OCI-LY7 (cell line): ENCODE measurements around the gene METAP1D. TPM values are rescaled to one million over a fixed set of nuclear protein-coding genes. Genes with fewer than 3 reads are reported as not detected.

ENCODE experiments used
- BruUV-seq: library from RNA; stranded (reverse); fragments of 400-500 nt; replicated peaks from 2 replicates; lab custom pipeline; 2021; lab: Mats Ljungman, UMichigan
- CTCF ChIA-PET: fragments of 300-600 bp; sonication (Branson Sonifier 250); formaldehyde crosslinking; loops from one replicate; lab custom pipeline; 2022; ENCODE audit warnings: antibody characterized with exemption; ENCODE audit not compliant: unreplicated experiment; lab: Charles Lee
- POLR2A ChIA-PET: fragments of 300-600 bp; sonication (Branson Sonifier 250); formaldehyde crosslinking; loops from one replicate; lab custom pipeline; 2022; ENCODE audit warnings: antibody characterized with exemption; lab: Charles Lee
- DNase-seq: peaks from one replicate; pipeline ENCODE4 v3.0.0-alpha.2; 2015; ENCODE audit warnings: low spot score
- H2AFZ ChIP-seq: fragments of 200-600 bp; sonication (generic), shearing (Covaris generic); 2 replicates; pipeline ENCODE4 v1.6.1; 2014; ENCODE audit warnings: mild to moderate bottlenecking, antibody characterized with exemption, low read length, moderate library complexity
- H3K27ac ChIP-seq: fragments of 200-600 bp; sonication (generic); 2 replicates; pipeline ENCODE4 v1.5.1; 2014; ENCODE audit warnings: mixed run types, low read depth, mild to moderate bottlenecking, moderate library complexity, low read length, inconsistent platforms; ENCODE audit not compliant: poor library complexity, severe bottlenecking
- H3K36me3 ChIP-seq: fragments of 200-600 bp; sonication (generic); 2 replicates; pipeline ENCODE4 v1.6.1; 2014; ENCODE audit warnings: mild to moderate bottlenecking, antibody characterized with exemption, low read length, moderate library complexity, mixed read lengths; ENCODE audit not compliant: insufficient read depth
- H3K4me1 ChIP-seq: fragments of 200-600 bp; sonication (generic); 2 replicates; pipeline ENCODE4 v1.5.1; 2014; ENCODE audit warnings: mild to moderate bottlenecking, low read length; ENCODE audit not compliant: insufficient read depth, poor library complexity, severe bottlenecking
- H3K4me2 ChIP-seq: fragments of 200-600 bp; sonication (generic); 2 replicates; pipeline ENCODE4 v1.6.1; 2014; ENCODE audit warnings: mild to moderate bottlenecking, low read length
- H3K4me3 ChIP-seq: fragments of 200-600 bp; sonication (generic); 2 replicates; pipeline ENCODE4 v1.5.1; 2014; ENCODE audit warnings: mild to moderate bottlenecking, low read depth, low read length; ENCODE audit not compliant: poor library complexity, severe bottlenecking
- H3K79me2 ChIP-seq: fragments of 200-600 bp; sonication (generic); 2 replicates; pipeline ENCODE4 v1.6.1; 2016; ENCODE audit warnings: low read depth, mild to moderate bottlenecking, low read length, moderate library complexity, mixed read lengths; ENCODE audit not compliant: insufficient read depth
- H3K9me2 ChIP-seq: fragments of 200-600 bp; sonication (generic); 2 replicates; pipeline ENCODE4 v1.6.1; 2016; ENCODE audit warnings: mild to moderate bottlenecking, low read length, mixed read lengths; ENCODE audit not compliant: insufficient read depth
- H3K9me3 ChIP-seq: fragments of 200-600 bp; sonication (generic); 2 replicates; pipeline ENCODE4 v1.6.1; 2014; ENCODE audit warnings: mild to moderate bottlenecking, mixed run types, low read length, mixed read lengths
- H4K20me1 ChIP-seq: fragments of 200-600 bp; sonication (generic); 2 replicates; pipeline ENCODE4 v1.6.1; 2014; ENCODE audit warnings: mild to moderate bottlenecking, antibody characterized with exemption, low read length, moderate library complexity, mixed read lengths; ENCODE audit not compliant: insufficient read depth
- CTCF ChIP-seq: fragments of 200-600 bp; sonication (generic); conservative IDR thresholded peaks from 2 replicates; pipeline ENCODE4 v1.5.1; 2014; ENCODE audit warnings: mild to moderate bottlenecking, antibody characterized with exemption, low read length, moderate library complexity, mixed read lengths
- EZH2phosphoT487 ChIP-seq: fragments of 200-600 bp; sonication (generic); IDR thresholded peaks from 2 replicates; pipeline ENCODE4 v1.6.1; 2018; ENCODE audit warnings: low read depth, borderline replicate concordance, mild to moderate bottlenecking, mixed run types, antibody characterized with exemption, low read length, moderate library complexity, mixed read lengths
- intact Hi-C: fragments of 100-400 bp; cut with micrococcal nuclease; formaldehyde crosslinking; loops from one replicate; pipeline ENCODE4 v1.10.0; 2022; ENCODE audit not compliant: unreplicated experiment
- total RNA-seq, 2 experiments: library from RNA; depleted of rRNA in 1 of 2; stranded (reverse); fragments of >200 nt in 1 of 2; shearing (Covaris generic) in 1 of 2; gene quantifications; 2 replicates each; pipeline ENCODE4 v1.2.3, GENCODE V29; 2014 to 2022

Gene METAP1D
- total RNA-seq, 2 experiments from 2014 or later, result 11.0 to 11.8 TPM

- POLR2A ChIA-PET, result interaction anchor here (1.0 kb wide), 1 partner anchor 442 kb away, joined by 3 read pairs; no protein-coding TSS in a partner anchor
- peak; percentile 14 for DNase-seq
- H2AFZ ChIP-seq, result peak overlapping the region; percentile 34; the same call in 1 of the 2 replicates
These were observed 96.3 kb downstream of the METAP1D start for GRCh38 chr2:172095905-172096625.

GRCh38 chr2:172096626-172097547 lies 97.1 kb downstream of the METAP1D start:
- no peak for DNase-seq
- ChIA-PET POLR2A (interaction anchor here (0.6 kb wide), 1 partner anchor 345 kb away, joined by 3 read pairs; no protein-coding TSS in a partner anchor), CTCF (no interaction called here)
- Histone ChIP-seq H3K79me2 (no peaks in the 10 kb centered on the region), H3K9me2 (no peaks in the 10 kb centered on the region), H3K4me2 (no peak overlapping the region; the same call in 1 of the 2 replicates), H2AFZ (no peak overlapping the region), H3K27ac (no peak overlapping the region), H3K4me1 (peaks cover 5% of the 10 kb centered on the region), H3K36me3 (no peaks in the 10 kb centered on the region), H4K20me1 (no peaks in the 10 kb centered on the region), H3K9me3 (no peaks in the 10 kb centered on the region), H3K4me3 (no peak overlapping the region)
- TF ChIP-seq CTCF (no peak), EZH2phosphoT487 (no peak)
- BruUV-seq, result no TSS peak
- intact Hi-C loops, result no loop called here

More at GRCh38 chr2:172095905-172096625, 96.3 kb downstream of the METAP1D start:
- intact Hi-C loops, result no loop called here
- Histone ChIP-seq H3K4me3 (peak overlapping the region; percentile 62), H3K9me3 (no peaks in the 10 kb centered on the region), H3K36me3 (no peaks in the 10 kb centered on the region), H3K9me2 (no peaks in the 10 kb centered on the region), H3K79me2 (no peaks in the 10 kb centered on the region), H3K27ac (no peak overlapping the region), H4K20me1 (no peaks in the 10 kb centered on the region), H3K4me2 (peak overlapping the region; percentile 66), H3K4me1 (peaks cover 5% of the 10 kb centered on the region)
- CTCF ChIA-PET, result no interaction called here
- TF ChIP-seq CTCF (peak; percentile 53; the same call in 1 of the 2 replicates), EZH2phosphoT487 (no peak)
- BruUV-seq, result no TSS peak
